GM06990 (cell line): ENCODE data around the gene ROPN1L.

Experiments used
- DNase-seq: peaks from one replicate; pipeline ENCODE4 v3.0.0-alpha.2; 2011; ENCODE audit not compliant: insufficient read length; ENCODE audit errors: extremely low read depth
- H3K27me3 ChIP-seq: replicated peaks from 2 replicates; pipeline ENCODE4 v1.6.0; 2011; ENCODE audit warnings: low read length; ENCODE audit not compliant: control insufficient read depth, insufficient read depth
- H3K36me3 ChIP-seq: 2 replicates; pipeline ENCODE4 v1.5.1; 2011; ENCODE audit warnings: low read length; ENCODE audit not compliant: control insufficient read depth, insufficient read depth
- H3K4me3 ChIP-seq: replicated peaks from 2 replicates; pipeline ENCODE4 v1.5.1; 2011; ENCODE audit warnings: low read depth, mild to moderate bottlenecking, control low read depth, low read length
- CTCF ChIP-seq: IDR thresholded peaks from 2 replicates; pipeline ENCODE4 v1.5.1; 2011; ENCODE audit warnings: low read length, control low read depth, mild to moderate bottlenecking, inconsistent platforms; ENCODE audit not compliant: insufficient read depth, poor library complexity, severe bottlenecking

Gene ROPN1L

GRCh38 chr5:10456583-10457420 is 15.1 kb downstream of the ROPN1L start:
- no peak for DNase-seq
- H3K36me3 ChIP-seq, result no peaks in the 10 kb centered on the region
- H3K27me3 ChIP-seq, result no peaks in the 10 kb centered on the region
- H3K4me3 ChIP-seq, result no peak overlapping the region
- TF ChIP-seq CTCF, result no peak

GRCh38 chr5:10457682-10458574 is 16.2 kb downstream of the ROPN1L start:
- H3K4me3 ChIP-seq, result no peak overlapping the region
- no peak for DNase-seq
- TF ChIP-seq CTCF, result no peak
- H3K27me3 ChIP-seq, result no peaks in the 10 kb centered on the region
- no peaks in the 10 kb centered on the region for H3K36me3 ChIP-seq

DNA sequence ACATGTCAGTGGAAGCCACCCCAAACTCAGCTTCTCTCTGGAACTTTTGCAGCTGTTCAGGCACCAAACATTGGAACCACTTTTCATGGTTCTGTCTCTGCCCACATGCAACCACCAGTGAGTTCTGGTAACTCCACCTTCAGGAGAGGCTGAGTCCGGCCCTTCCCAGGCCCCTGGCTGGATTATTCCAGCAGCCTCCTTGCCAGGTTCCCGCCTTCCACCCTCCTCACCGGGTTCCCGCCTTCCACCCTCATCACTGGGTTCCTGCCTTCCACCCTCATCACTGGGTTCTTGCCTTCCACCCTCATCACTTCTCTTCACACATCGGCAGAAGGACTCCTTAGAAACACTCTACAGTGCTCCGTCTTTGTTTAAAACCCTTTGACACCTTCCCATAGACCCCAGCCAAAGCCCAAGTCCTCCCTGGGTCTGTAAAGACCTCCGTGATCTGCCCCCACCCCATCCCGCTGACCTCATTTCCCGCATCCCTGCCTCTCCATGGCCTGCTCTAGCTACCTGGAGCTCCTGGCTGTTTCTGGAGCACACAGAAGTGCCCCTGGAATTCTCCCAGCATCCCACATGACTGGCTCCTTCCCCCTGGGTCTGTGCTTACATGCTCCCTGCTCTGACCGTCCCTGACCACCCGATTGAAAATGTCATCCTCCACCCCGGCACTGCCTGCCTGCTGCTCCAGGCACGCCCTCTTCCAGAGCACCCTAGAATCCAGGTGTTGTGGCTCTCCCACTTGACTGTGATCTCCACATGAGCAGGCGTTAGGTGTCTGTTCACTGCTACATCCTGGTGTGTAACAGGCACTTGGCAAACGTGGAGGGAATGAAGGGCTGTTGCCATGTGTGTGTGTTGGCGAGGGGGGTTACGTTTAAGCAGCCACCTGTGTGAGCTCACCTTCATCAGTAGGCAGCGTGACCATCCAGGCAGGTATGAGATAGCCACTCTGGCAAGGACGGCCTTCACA is 17.7 kb downstream of the ROPN1L start:
- DNase-seq, result no peak
- no peak overlapping the region for H3K4me3 ChIP-seq
- no peaks in the 10 kb centered on the region; the same call in 1 of the 2 replicates for H3K27me3 ChIP-seq
- no peaks in the 10 kb centered on the region for H3K36me3 ChIP-seq
- TF ChIP-seq CTCF, result no peak

DNA sequence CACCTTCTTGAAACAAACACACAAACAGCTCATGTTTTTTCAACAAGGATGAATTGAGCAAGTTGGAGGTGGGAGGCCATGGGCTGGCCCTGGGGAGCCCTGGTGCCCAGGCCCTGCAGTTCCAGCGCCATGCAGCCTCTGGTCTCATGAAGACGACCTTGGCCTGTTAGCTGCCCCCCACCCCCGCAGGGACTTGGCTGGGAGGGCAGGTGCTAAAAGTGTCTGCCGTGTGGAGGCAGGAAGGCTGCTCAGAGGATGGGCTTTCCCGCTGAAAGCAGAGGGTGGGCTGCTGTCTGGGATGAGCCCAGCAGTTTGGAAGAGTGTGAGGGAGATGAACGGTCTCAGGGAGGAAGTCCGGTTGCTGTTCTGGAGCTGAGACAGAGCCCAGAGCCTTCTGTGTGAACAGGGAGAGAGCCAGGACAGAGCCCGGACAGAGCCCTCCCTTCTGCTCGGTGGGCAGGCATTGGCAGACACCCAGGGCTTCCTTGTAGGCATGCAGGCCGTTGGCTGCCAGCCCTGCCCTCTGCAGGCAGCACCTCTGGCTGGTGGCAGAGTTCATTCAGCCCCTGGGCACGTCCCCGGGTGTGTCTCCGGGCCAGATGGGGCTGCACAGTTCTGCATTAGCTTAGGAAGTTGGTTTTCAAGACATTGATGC is 18.7 kb downstream of the ROPN1L start:
- Histone ChIP-seq H3K27me3 (no peaks in the 10 kb centered on the region; the same call in 1 of the 2 replicates), H3K36me3 (no peaks in the 10 kb centered on the region), H3K4me3 (no peak overlapping the region)
- TF ChIP-seq CTCF, result no peak
- DNase-seq, result no peak

- no peak for DNase-seq
- Histone ChIP-seq H3K4me3 (no peak overlapping the region), H3K36me3 (no peaks in the 10 kb centered on the region), H3K27me3 (no peaks in the 10 kb centered on the region; the same call in 1 of the 2 replicates)
- TF ChIP-seq CTCF, result no peak
These were observed 19.4 kb downstream of the ROPN1L start for GRCh38 chr5:10461041-10461440.
